Aorta (tissue), 5 donors: ENCODE measurements around the gene CELSR3. TPM values are rescaled to one million over a fixed set of nuclear protein-coding genes. Genes with fewer than 3 reads are reported as not detected.

Experiments used
- ATAC-seq: fragments of 200-7000 bp; cut with Tn5 transposase; one replicate; pipeline ENCODE4 v1.9.1; 2022; ENCODE audit warnings: moderate library complexity; ENCODE audit not compliant: low FRiP score
- DNase-seq, 2 donors: peaks; one replicate each; pipeline ENCODE4 v3.0.0-alpha.2; 2020
- H3K27ac ChIP-seq, 2 donors: one replicate each; pipeline ENCODE4 v1.5.1; 2013; ENCODE audit warnings: low read length in 2 of 2, mild to moderate bottlenecking in 2 of 2, moderate library complexity in 2 of 2, control low read depth in 1 of 2, inconsistent platforms in 1 of 2, low read depth in 1 of 2
- H3K27me3 ChIP-seq, 2 donors: one replicate each; pipeline ENCODE4 v1.6.1; 2013; ENCODE audit warnings: control low read depth in 1 of 2, low read length in 1 of 2, mild to moderate bottlenecking in 1 of 2, moderate library complexity in 1 of 2; ENCODE audit not compliant: insufficient read depth in 2 of 2, control insufficient read depth in 1 of 2
- H3K36me3 ChIP-seq, 2 donors: one replicate each; pipeline ENCODE4 v1.6.1; 2013; ENCODE audit warnings: control low read depth in 1 of 2, low read length in 1 of 2, mild to moderate bottlenecking in 1 of 2; ENCODE audit not compliant: insufficient read depth in 2 of 2, control insufficient read depth in 1 of 2
- H3K4me1 ChIP-seq, 2 donors: one replicate each; pipeline ENCODE4 v1.6.1; 2013; ENCODE audit warnings: low read length in 2 of 2, control low read depth in 1 of 2, mild to moderate bottlenecking in 1 of 2, moderate library complexity in 1 of 2; ENCODE audit not compliant: insufficient read depth in 2 of 2, control insufficient read depth in 1 of 2
- H3K4me3 ChIP-seq, 2 donors: one replicate each; pipeline ENCODE4 v1.5.1; 2013; ENCODE audit warnings: low read length in 2 of 2, control low read depth in 1 of 2, mild to moderate bottlenecking in 1 of 2
- H3K9me3 ChIP-seq: one replicate; pipeline ENCODE4 v1.6.1; 2013; ENCODE audit warnings: mild to moderate bottlenecking, low read length; ENCODE audit not compliant: control insufficient read depth
- WGBS, 2 donors: extraction: QIAGEN DNeasy Blood & Tissue Kit; methylation state at CpG; one replicate each; pipeline ENCODE4 v1.1.7; 2013; 5-methylcytosine and 5-hydroxymethylcytosine counted together
- intact Hi-C, 2 donors: fragments of 100-400 bp; cut with DNase I; formaldehyde crosslinking; loops; one replicate each; pipeline versions ENCODE4 v1.14.2 to v1.15.0; 2022
- polyA plus RNA-seq, 2 donors: library from polyadenylated mRNA; stranded (reverse); fragments of 200-250 nt; gene quantifications; one replicate each; pipeline ENCODE4 v1.2.3, GENCODE V29; 2013
- total RNA-seq, 2 donors: library from RNA; stranded (reverse); fragmentation: NEBNext Ultra II Directional; extraction: Animal tissue kit (Norgen Biotek cat#: 25700); gene quantifications; one replicate each; pipeline ENCODE4 v1.2.1, GENCODE V29; 2021
- donor health status: healthy with polysubstance abuse.
- donor health status: Bipolar disorder and iron deficiency.
- donor health status: DM: no; HTN: no; CAD: no.
- donor health status: DM: no; HTN: no; CAD: no.
- donor health status: DM: yes; HTN: yes; CAD: no.

The CELSR3 gene
- total and polyA plus RNA-seq, 4 donors = 0.25 to 1.3 (median 1.1) TPM

GRCh38 chr3:48684480-48685143, 21.9 kb upstream of the CELSR3 start:
- peak overlapping the region; percentile 4 to 79 for H3K4me3 ChIP-seq
- DNase-seq = peak; percentile 73 to 76
- H3K27me3 ChIP-seq = no peaks in the 10 kb centered on the region
- WGBS, 2 donors = 29 to 31% methylated on average over 7 of the region's 7 CpGs
- H3K9me3 ChIP-seq = no peaks in the 10 kb centered on the region
- no peaks in the 10 kb centered on the region for H3K4me1 ChIP-seq
- no peak for ATAC-seq
- peak overlapping the region; percentile 31 to 39 for H3K27ac ChIP-seq
- intact Hi-C loops = loop anchor here (5.0 kb wide), 2 partner anchors 163 to 217 kb away; partner anchors contain the start of gene PRKAR2A (in 1 of the 2)
- H3K36me3 ChIP-seq = peaks cover 0 to 14% of the 10 kb centered on the region in 2 donors

GRCh38 chr3:48684054-48684349, 21.3 kb upstream of the CELSR3 start:
- peak overlapping the region in 1 of 2 donors; percentile 16 for H3K4me3 ChIP-seq
- peak overlapping the region; percentile 31 to 65 for H3K27ac ChIP-seq
- no peak for DNase-seq
- peaks cover 0 to 14% of the 10 kb centered on the region in 2 donors for H3K36me3 ChIP-seq
- intact Hi-C loops = no loop called here
- no peaks in the 10 kb centered on the region for H3K27me3 ChIP-seq
- no peaks in the 10 kb centered on the region for H3K4me1 ChIP-seq
- H3K9me3 ChIP-seq = no peaks in the 10 kb centered on the region
- 10% methylated on average over 8 of the region's 8 CpGs for WGBS, 2 donors
- no peak for ATAC-seq

- no peak for ATAC-seq
- intact Hi-C loops = no loop called here
- Histone ChIP-seq H3K4me1 (no peaks in the 10 kb centered on the region), H3K27me3 (no peaks in the 10 kb centered on the region), H3K4me3 (no peak overlapping the region), H3K27ac (peak overlapping the region in 1 of 2 donors; percentile 18), H3K9me3 (no peaks in the 10 kb centered on the region), H3K36me3 (peaks cover 0 to 15% of the 10 kb centered on the region in 2 donors)
- WGBS, 2 donors = 86 to 91% methylated on average over 9 of the region's 9 CpGs
- no peak for DNase-seq
Measured at GRCh38 chr3:48682786-48683185, 20.1 kb upstream of the CELSR3 start.

GRCh38 chr3:48681974-48682610, 19.4 kb upstream of the CELSR3 start:
- H3K27ac ChIP-seq = no peak overlapping the region
- intact Hi-C loops = no loop called here
- ATAC-seq = no peak
- no peaks in the 10 kb centered on the region for H3K9me3 ChIP-seq
- H3K4me1 ChIP-seq = no peaks in the 10 kb centered on the region
- H3K27me3 ChIP-seq = no peaks in the 10 kb centered on the region
- H3K4me3 ChIP-seq = no peak overlapping the region
- H3K36me3 ChIP-seq = peaks cover 0 to 15% of the 10 kb centered on the region in 2 donors
- DNase-seq = peak in 1 of 2 donors; percentile 72
- WGBS, 2 donors = 93 to 94% methylated on average over 17 of the region's 17 CpGs

- 93 to 95% methylated on average over 7 of the region's 7 CpGs for WGBS, 2 donors
- Histone ChIP-seq H3K36me3 (peaks cover 0 to 15% of the 10 kb centered on the region in 2 donors), H3K27me3 (no peaks in the 10 kb centered on the region), H3K4me1 (no peaks in the 10 kb centered on the region), H3K9me3 (no peaks in the 10 kb centered on the region), H3K27ac (no peak overlapping the region), H3K4me3 (no peak overlapping the region)
- intact Hi-C loops = no loop called here
- ATAC-seq (no peak), DNase-seq (no peak)
Measured at GRCh38 chr3:48681541-48681880, 18.8 kb upstream of the CELSR3 start.

GRCh38 chr3:48680811-48681540, 18.3 kb upstream of the CELSR3 start:
- DNase-seq = peak in 1 of 2 donors; percentile 68
- H3K27ac ChIP-seq = no peak overlapping the region
- H3K36me3 ChIP-seq = peaks cover 0 to 15% of the 10 kb centered on the region in 2 donors
- H3K4me3 ChIP-seq = no peak overlapping the region
- no peaks in the 10 kb centered on the region for H3K4me1 ChIP-seq
- H3K27me3 ChIP-seq = no peaks in the 10 kb centered on the region
- ATAC-seq = no peak
- 93 to 95% methylated on average over 17 of the region's 17 CpGs for WGBS, 2 donors
- no peaks in the 10 kb centered on the region for H3K9me3 ChIP-seq
- intact Hi-C loops = no loop called here

- Histone ChIP-seq H3K4me3 (no peak overlapping the region), H3K4me1 (no peaks in the 10 kb centered on the region), H3K27ac (no peak overlapping the region), H3K27me3 (no peaks in the 10 kb centered on the region), H3K36me3 (peaks cover 0 to 15% of the 10 kb centered on the region in 2 donors), H3K9me3 (no peaks in the 10 kb centered on the region)
- peak in 1 of 2 donors; percentile 63 for DNase-seq
- ATAC-seq = no peak
- intact Hi-C loops = no loop called here
- 92 to 93% methylated on average over 20 of the region's 20 CpGs for WGBS, 2 donors
Measured at GRCh38 chr3:48679411-48680391, 17.0 kb upstream of the CELSR3 start.
